OCI-LY1 (cell line): ENCODE data around the gene USP13.

Experiments used
- H2AFZ ChIP-seq: fragments of 200-600 bp; sonication (generic), shearing (Covaris generic); 2 replicates; pipeline ENCODE4 v1.6.0; 2014; ENCODE audit warnings: antibody characterized with exemption, mild to moderate bottlenecking, low read length
- H3F3A ChIP-seq: fragments of 200-600 bp; sonication (generic), shearing (Covaris generic); 2 replicates; pipeline ENCODE4 v1.6.0; 2014; ENCODE audit warnings: mild to moderate bottlenecking, antibody characterized with exemption, low read length, moderate library complexity; ENCODE audit not compliant: insufficient read depth
- H3K27ac ChIP-seq: fragments of 200-600 bp; sonication (generic); 2 replicates; pipeline ENCODE4 v1.5.1; 2014; ENCODE audit warnings: low read length, mixed run types, mild to moderate bottlenecking, low read depth; ENCODE audit not compliant: poor library complexity, severe bottlenecking
- H3K27me3 ChIP-seq: fragments of 200-600 bp; sonication (generic); 2 replicates; pipeline ENCODE4 v1.6.0; 2014; ENCODE audit warnings: antibody characterized with exemption, mild to moderate bottlenecking, low read length, moderate library complexity; ENCODE audit not compliant: insufficient read depth
- H3K36me3 ChIP-seq: fragments of 200-600 bp; sonication (generic); 2 replicates; pipeline ENCODE4 v1.6.1; 2014; ENCODE audit warnings: mild to moderate bottlenecking, antibody characterized with exemption, low read length, moderate library complexity, mixed read lengths; ENCODE audit not compliant: insufficient read depth
- H3K4me1 ChIP-seq: fragments of 200-600 bp; sonication (generic); 2 replicates; pipeline ENCODE4 v1.5.1; 2014; ENCODE audit warnings: mild to moderate bottlenecking, low read length, moderate library complexity; ENCODE audit not compliant: insufficient read depth, severe bottlenecking
- H3K4me2 ChIP-seq: fragments of 200-600 bp; sonication (generic), shearing (Covaris generic); 2 replicates; pipeline ENCODE4 v1.6.1; 2014; ENCODE audit warnings: low read length
- H3K4me3 ChIP-seq: fragments of 200-600 bp; sonication (generic); 2 replicates; pipeline ENCODE4 v1.5.1; 2014; ENCODE audit warnings: low read length, low read depth, mild to moderate bottlenecking, mixed read lengths; ENCODE audit not compliant: poor library complexity, severe bottlenecking
- H3K79me2 ChIP-seq: fragments of 200-600 bp; shearing (Covaris generic); 2 replicates; pipeline ENCODE4 v1.6.1; 2016; ENCODE audit warnings: mixed run types, low read length, mixed read lengths; ENCODE audit not compliant: insufficient read depth
- H3K9ac ChIP-seq: fragments of 200-600 bp; sonication (generic), shearing (Covaris generic); 2 replicates; pipeline ENCODE4 v1.6.1; 2014; ENCODE audit warnings: mild to moderate bottlenecking, low read length, mixed read lengths
- H3K9me2 ChIP-seq: fragments of 200-600 bp; sonication (generic), shearing (Covaris generic); 2 replicates; pipeline ENCODE4 v1.6.1; 2014; ENCODE audit warnings: low read depth, mild to moderate bottlenecking, low read length, mixed read lengths
- H3K9me3 ChIP-seq: fragments of 200-600 bp; shearing (Covaris generic); 2 replicates; pipeline ENCODE4 v1.6.1; 2014; ENCODE audit warnings: low read length, mixed read lengths
- H4K20me1 ChIP-seq: fragments of 200-600 bp; sonication (generic), shearing (Covaris generic); 2 replicates; pipeline ENCODE4 v1.6.0; 2016; ENCODE audit warnings: mild to moderate bottlenecking, low read length; ENCODE audit not compliant: insufficient read depth
- CTCF ChIP-seq: fragments of 200-600 bp; sonication (generic), shearing (Covaris generic); IDR thresholded peaks from 2 replicates; pipeline ENCODE4 v1.5.1; 2017; ENCODE audit warnings: mild to moderate bottlenecking, antibody characterized with exemption, low read length, moderate library complexity, mixed read lengths
- EZH2 ChIP-seq: fragments of 200-600 bp; sonication (generic), shearing (Covaris generic); IDR thresholded peaks from 2 replicates; pipeline ENCODE4 v1.8.0; 2017; ENCODE audit warnings: borderline replicate concordance, mixed run types, mild to moderate bottlenecking, antibody characterized with exemption, low read length, moderate library complexity, mixed read lengths

USP13 gene

GRCh38 chr3:179731544-179731943 is 78.7 kb downstream of the USP13 start:
- Histone ChIP-seq H3K4me2 (no peak overlapping the region), H3F3A (no peaks in the 10 kb centered on the region), H3K27me3 (no peaks in the 10 kb centered on the region), H2AFZ (no peak overlapping the region), H3K4me1 (no peaks in the 10 kb centered on the region), H3K9me3 (no peaks in the 10 kb centered on the region), H3K9ac (no peak overlapping the region), H3K4me3 (no peak overlapping the region), H3K36me3 (peaks cover 66% of the 10 kb centered on the region), H3K27ac (no peak overlapping the region), H3K9me2 (no peaks in the 10 kb centered on the region), H3K79me2 (no peaks in the 10 kb centered on the region), H4K20me1 (no peaks in the 10 kb centered on the region)
- TF ChIP-seq EZH2: no peak
- no peak for TF ChIP-seq CTCF

GRCh38 chr3:179732661-179733348 is 80.0 kb downstream of the USP13 start:
- H3K27me3 ChIP-seq: no peaks in the 10 kb centered on the region
- no peak overlapping the region for H3K4me2 ChIP-seq
- H3K27ac ChIP-seq: no peak overlapping the region
- H3K4me1 ChIP-seq: no peaks in the 10 kb centered on the region
- TF ChIP-seq CTCF (no peak), EZH2 (no peak)
- no peaks in the 10 kb centered on the region for H3K9me2 ChIP-seq
- no peaks in the 10 kb centered on the region for H3K79me2 ChIP-seq
- H3K9ac ChIP-seq: no peak overlapping the region
- no peak overlapping the region for H3K4me3 ChIP-seq
- no peak overlapping the region for H2AFZ ChIP-seq
- H3F3A ChIP-seq: no peaks in the 10 kb centered on the region
- no peaks in the 10 kb centered on the region for H4K20me1 ChIP-seq
- H3K9me3 ChIP-seq: no peaks in the 10 kb centered on the region
- H3K36me3 ChIP-seq: peaks cover 75% of the 10 kb centered on the region

- H3K4me1 ChIP-seq: no peaks in the 10 kb centered on the region
- H3K4me2 ChIP-seq: no peak overlapping the region
- H3K9me3 ChIP-seq: no peaks in the 10 kb centered on the region
- H4K20me1 ChIP-seq: no peaks in the 10 kb centered on the region
- H3K79me2 ChIP-seq: no peaks in the 10 kb centered on the region
- H3K27ac ChIP-seq: no peak overlapping the region
- no peaks in the 10 kb centered on the region for H3F3A ChIP-seq
- H2AFZ ChIP-seq: no peak overlapping the region
- no peak for TF ChIP-seq EZH2
- H3K4me3 ChIP-seq: no peak overlapping the region
- H3K36me3 ChIP-seq: peaks cover 83% of the 10 kb centered on the region
- H3K27me3 ChIP-seq: no peaks in the 10 kb centered on the region
- H3K9ac ChIP-seq: no peak overlapping the region
- H3K9me2 ChIP-seq: no peaks in the 10 kb centered on the region
Measured at GRCh38 chr3:179733797-179734196, 81.0 kb downstream of the USP13 start.
